ENCODE measurements around the gene FASTKD2. TPM values are rescaled to one million over a fixed set of nuclear protein-coding genes. Genes with fewer than 3 reads are reported as not detected.
A peak's percentile ranks its signal among the peaks of the same experiment; 100 is the strongest.

The FASTKD2 gene
- polyA plus RNA-seq, 3 donors: 10.2 to 12.7 (median 11.3) TPM

- Histone ChIP-seq H3K4me2 (replicated peaks; ENCODE audit: extremely low read depth, low read length, poor library complexity, severe bottlenecking) (no peak within 1 kb of the TSS), H3K36me3 (replicated peaks in 1 of 2; ENCODE audit: control insufficient read depth in 1 of 2, insufficient read depth in 2 of 2, low read length in 2 of 2) (no peaks in the 10 kb centered on the region), H3K79me2 (ENCODE audit: insufficient read depth, low read length) (no peaks in the 10 kb centered on the region), H3K27me3 (ENCODE audit: control insufficient read depth in 2 of 2, insufficient read depth in 2 of 2, low read length in 2 of 2) (no peaks in the 10 kb centered on the region), H3K27ac (ENCODE audit: low read depth in 1 of 2, low read length in 2 of 2) (no peak within 1 kb of the TSS), H3K9ac (ENCODE audit: insufficient read depth, low read length, poor library complexity, severe bottlenecking) (no peak within 1 kb of the TSS), H2AFZ (ENCODE audit: insufficient read depth, low read depth, low read length, poor library complexity, severe bottlenecking) (no peak within 1 kb of the TSS), H3K4me1 (ENCODE audit: control insufficient read depth in 1 of 2, insufficient read depth in 2 of 2, low read length in 2 of 2) (peaks cover 0 to 7% of the 10 kb centered on the region in 2 donors), H3K4me3 (replicated peaks in 1 of 3; ENCODE audit: low read depth in 2 of 3, low read length in 3 of 3) (no peak within 1 kb of the TSS), H3K9me3 (replicated peaks in 1 of 2; ENCODE audit: control insufficient read depth in 1 of 2, insufficient read depth in 1 of 2, low read length in 2 of 2) (no peaks in the 10 kb centered on the region), H4K20me1 (ENCODE audit: insufficient read depth, low read length) (no peaks in the 10 kb centered on the region)
- DNase-seq: no peak
- Mint-ChIP-seq H3K9me3 (peaks cover 0 to 3% (median 0%) of the 10 kb centered on the region in 7 donors), H3K4me3 (no peak within 1 kb of the TSS), H3K27me3 (ENCODE audit: low read depth in 3 of 3) (peaks cover 0 to 2% (median 0%) of the 10 kb centered on the region in 3 donors), H3K36me3 (no peaks in the 10 kb centered on the region), H3K27ac (no peak within 1 kb of the TSS), H3K4me1 (peaks cover 13% of the 10 kb centered on the region)
- no peak for TF ChIP-seq CTCF (IDR thresholded peaks at IDR 0.05)
- WGBS (ENCODE audit: insufficient coverage): no CpG with 5 or more reads among the region's 1 CpG
- intact Hi-C loops (cut with micrococcal nuclease): no loop called here
Measured at GRCh38 chr2:206718296-206718695, 47.1 kb upstream of the FASTKD2 start, which contains the start of gene DYTN. Gene DYTN (minus strand): TSS chr2:206718396. CDS start chr2:206718279, 117 bp downstream.

- Mint-ChIP-seq H3K27ac (peak overlapping the region in 1 of 7 donors; percentile 11), H3K4me1 (no peaks in the 10 kb centered on the region), H3K9me3 (peaks cover 0 to 3% (median 0%) of the 10 kb centered on the region in 7 donors), H3K27me3 (ENCODE audit: low read depth in 3 of 3) (peaks cover 0 to 3% (median 2%) of the 10 kb centered on the region in 3 donors), H3K4me3 (no peak overlapping the region), H3K36me3 (no peaks in the 10 kb centered on the region)
- Histone ChIP-seq H3K4me2 (replicated peaks; ENCODE audit: extremely low read depth, low read length, poor library complexity, severe bottlenecking) (no peak overlapping the region), H3K9ac (ENCODE audit: insufficient read depth, low read length, poor library complexity, severe bottlenecking) (no peak overlapping the region), H3K79me2 (ENCODE audit: insufficient read depth, low read length) (no peaks in the 10 kb centered on the region), H4K20me1 (ENCODE audit: insufficient read depth, low read length) (no peaks in the 10 kb centered on the region), H3K36me3 (replicated peaks in 1 of 2; ENCODE audit: control insufficient read depth in 1 of 2, insufficient read depth in 2 of 2, low read length in 2 of 2) (no peaks in the 10 kb centered on the region), H3K4me1 (ENCODE audit: control insufficient read depth in 1 of 2, insufficient read depth in 2 of 2, low read length in 2 of 2) (no peaks in the 10 kb centered on the region), H3K27ac (ENCODE audit: low read depth in 1 of 2, low read length in 2 of 2) (no peak overlapping the region), H3K27me3 (ENCODE audit: control insufficient read depth in 2 of 2, insufficient read depth in 2 of 2, low read length in 2 of 2) (no peaks in the 10 kb centered on the region), H3K9me3 (replicated peaks in 1 of 2; ENCODE audit: control insufficient read depth in 1 of 2, insufficient read depth in 1 of 2, low read length in 2 of 2) (no peaks in the 10 kb centered on the region), H3K4me3 (replicated peaks in 1 of 3; ENCODE audit: low read depth in 2 of 3, low read length in 3 of 3) (no peak overlapping the region), H2AFZ (ENCODE audit: insufficient read depth, low read depth, low read length, poor library complexity, severe bottlenecking) (no peak overlapping the region)
- DNase-seq: no peak
- TF ChIP-seq CTCF (IDR thresholded peaks at IDR 0.05): no peak
- no CpG with 5 or more reads among the region's 4 CpGs for WGBS (ENCODE audit: insufficient coverage)
- intact Hi-C loops (cut with micrococcal nuclease): no loop called here
Measured at GRCh38 chr2:206721256-206721920, 44.0 kb upstream of the FASTKD2 start.

Data from CD14-positive monocyte (primary cell).